Lower leg skin (tissue), 4 donors: ENCODE measurements around the gene C6orf141. TPM values are rescaled to one million over a fixed set of nuclear protein-coding genes. Genes with fewer than 3 reads are reported as not detected.

Experiments used
- DNase-seq, 2 donors: peaks; one replicate each; pipeline ENCODE4 v3.0.0-alpha.2; 2019; ENCODE audit warnings: low spot score in 2 of 2
- H3K4me3 ChIP-seq: fragments of 200-600 bp; sonication (generic); 2 replicates; pipeline ENCODE4 v1.5.1; 2017; ENCODE audit warnings: mild to moderate bottlenecking, low read depth; ENCODE audit not compliant: poor library complexity, severe bottlenecking
- CTCF ChIP-seq, 3 donors: fragments of 450-650 bp; IDR thresholded peaks; one replicate each; pipeline ENCODE4 v1.5.1; 2016; ENCODE audit warnings: antibody characterized with exemption in 3 of 3, mild to moderate bottlenecking in 3 of 3, moderate library complexity in 2 of 3
- POLR2A ChIP-seq, 2 donors: fragments of 450-650 bp; IDR thresholded peaks; one replicate each; pipeline ENCODE4 v1.6.1; 2016 to 2017; ENCODE audit warnings: antibody characterized with exemption in 2 of 2, mild to moderate bottlenecking in 1 of 2, moderate library complexity in 1 of 2
- WGBS, 2 donors: methylation state at CpG; one replicate each; pipeline ENCODE4 v1.1.5; 2018; 5-methylcytosine and 5-hydroxymethylcytosine counted together
- intact Hi-C: fragments of 100-400 bp; cut with DNase I; formaldehyde crosslinking; loops from one replicate; pipeline ENCODE4 v1.15.0; 2023; ENCODE audit warnings: low total_unique reads
- total RNA-seq, 4 donors: library from RNA; depleted of rRNA; stranded (reverse); fragments of >200 nt; gene quantifications; one replicate each; pipeline ENCODE4 v1.1.0, GENCODE V29; 2016

Gene C6orf141
- total RNA-seq, 4 donors from 2014 or later: 4.2 to 25.6 (median 9.5) TPM

- intact Hi-C loops: no loop called here
- no peak for DNase-seq
- H3K4me3 ChIP-seq: no peak overlapping the region
- no peak for TF ChIP-seq CTCF (IDR thresholded peaks at IDR 0.05)
- TF ChIP-seq POLR2A (IDR thresholded peaks at IDR 0.05): no peak
- 75 to 80% methylated on average over 7 of the region's 7 CpGs for WGBS, 2 donors
Measured at GRCh38 chr6:49522710-49523593, 27.5 kb upstream of the C6orf141 start.

- WGBS, 2 donors: 72 to 81% methylated on average over 1 of the region's 1 CpG
- TF ChIP-seq POLR2A (IDR thresholded peaks at IDR 0.05) (no peak), CTCF (IDR thresholded peaks at IDR 0.05) (no peak)
- no peak for DNase-seq
- intact Hi-C loops: no loop called here
- H3K4me3 ChIP-seq: no peak overlapping the region
Measured at GRCh38 chr6:49523901-49524300, 26.6 kb upstream of the C6orf141 start.

GRCh38 chr6:49524541-49524940 is 25.9 kb upstream of the C6orf141 start:
- intact Hi-C loops: no loop called here
- TF ChIP-seq CTCF (IDR thresholded peaks at IDR 0.05) (no peak), POLR2A (IDR thresholded peaks at IDR 0.05) (no peak)
- H3K4me3 ChIP-seq: no peak overlapping the region
- WGBS, 2 donors: 55 to 57% methylated on average over 7 of the region's 7 CpGs
- DNase-seq: no peak

GRCh38 chr6:49526598-49526997 is 23.9 kb upstream of the C6orf141 start:
- intact Hi-C loops: no loop called here
- no peak for DNase-seq
- TF ChIP-seq CTCF (IDR thresholded peaks at IDR 0.05): no peak
- no peak for TF ChIP-seq POLR2A (IDR thresholded peaks at IDR 0.05)
- H3K4me3 ChIP-seq: no peak overlapping the region
- 81% methylated on average over 12 of the region's 12 CpGs for WGBS, 2 donors

GRCh38 chr6:49527320-49527719 is 23.1 kb upstream of the C6orf141 start:
- WGBS, 2 donors: 37 to 45% methylated on average over 1 of the region's 1 CpG

More at GRCh38 chr6:49527320-49527719, 23.1 kb upstream of the C6orf141 start:
- H3K4me3 ChIP-seq: no peak overlapping the region
- TF ChIP-seq CTCF (IDR thresholded peaks at IDR 0.05) (no peak), POLR2A (IDR thresholded peaks at IDR 0.05) (no peak)
- intact Hi-C loops: no loop called here
- no peak for DNase-seq
